Left renal cortex interstitium (tissue), 4 donors: ENCODE measurements around the gene CBFA2T2. TPM values are rescaled to one million over a fixed set of nuclear protein-coding genes. Genes with fewer than 3 reads are reported as not detected.
"Not testable (repeated sequence)": the region's sequence is repeated elsewhere in the genome, so short reads cannot be mapped to it uniquely, and the experiment has no call there.

Experiments
- DNase-seq, 4 donors: peaks; one replicate each; pipeline ENCODE4 v3.0.0-alpha.2; 2013; ENCODE audit warnings: low read depth in 4 of 4, low spot score in 2 of 4, missing footprints in 1 of 4
- polyA plus RNA-seq, 4 donors: library from polyadenylated mRNA; unstranded; fragments of 120-200 nt; gene quantifications; one replicate each; pipeline ENCODE4 v1.2.1, GENCODE V29; 2013; ENCODE audit not compliant: insufficient read length in 4 of 4

Gene CBFA2T2
- polyA plus RNA-seq, 4 donors = 20.6 to 36.3 (median 28.4) TPM

DNA sequence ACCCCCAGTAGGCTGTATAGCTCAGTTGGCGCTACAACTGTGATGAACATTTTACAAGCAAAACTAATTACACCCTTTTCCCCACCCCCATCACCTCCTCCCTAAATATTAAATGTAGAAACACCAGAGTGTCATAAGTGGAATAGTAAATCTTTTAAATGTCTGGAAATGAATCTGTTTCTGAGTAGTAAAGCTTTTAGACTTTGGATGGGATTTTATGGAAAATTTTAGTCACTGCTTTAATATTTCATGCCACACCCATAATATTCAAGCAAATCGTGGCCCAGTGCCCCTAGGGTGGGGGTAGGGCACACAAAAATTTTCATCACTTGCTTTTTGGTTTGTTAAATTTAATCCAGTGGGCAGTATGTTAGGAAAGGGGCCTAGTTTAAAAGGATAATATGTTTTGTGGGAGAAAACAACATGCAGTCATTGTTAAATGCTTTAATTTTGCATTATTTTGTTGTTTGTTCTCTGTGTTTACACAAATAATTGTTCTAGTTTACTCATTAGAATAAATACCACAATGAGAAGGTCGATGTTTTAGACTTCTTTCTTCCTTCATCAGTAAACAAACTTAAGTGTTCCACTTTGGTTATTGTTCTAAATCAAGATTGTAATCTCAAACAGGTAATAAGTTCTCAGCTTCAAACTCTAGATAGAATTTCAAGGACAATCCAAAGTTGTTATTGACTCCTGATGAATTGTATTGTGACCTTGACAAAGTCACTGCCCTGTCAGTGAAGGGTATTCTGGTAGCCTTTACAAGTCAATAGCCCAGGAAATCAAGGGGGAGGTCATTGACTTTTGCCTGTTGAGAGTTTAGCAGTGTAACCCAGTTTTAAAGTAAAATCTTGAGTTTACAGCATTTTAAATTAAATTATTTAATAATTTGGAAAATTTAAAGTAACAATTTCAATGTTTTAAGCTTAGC, 79.2 kb downstream of the CBFA2T2 start:
- DNase-seq = no peak

DNA sequence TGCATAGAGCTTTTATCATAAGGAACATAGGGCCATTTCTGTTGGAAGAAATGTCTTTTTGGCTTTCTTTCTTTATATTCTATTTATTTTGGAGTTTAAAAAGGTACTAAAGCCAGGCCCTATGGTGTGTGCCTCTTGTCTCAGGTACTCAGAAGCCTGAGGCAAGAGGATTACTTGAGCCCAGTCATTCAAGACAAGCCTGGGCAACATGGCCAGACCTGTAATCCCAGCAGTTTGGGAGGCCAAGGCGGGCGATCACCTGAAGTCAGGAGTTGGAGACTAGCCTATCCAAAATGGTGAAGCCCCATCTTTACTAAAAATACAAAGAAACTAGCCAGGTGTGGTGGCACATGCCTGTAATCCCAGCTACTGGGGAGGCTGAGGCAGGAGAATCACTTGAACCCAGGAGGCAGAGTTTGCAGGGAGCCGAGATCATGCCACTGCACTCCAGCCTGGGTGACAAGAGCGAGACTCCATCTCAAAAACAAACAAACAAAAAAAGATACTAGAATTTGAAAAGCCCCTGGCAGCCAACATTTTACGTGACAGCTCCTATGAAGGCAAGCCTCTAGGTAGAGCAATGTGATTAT, 80.0 kb downstream of the CBFA2T2 start:
- no peak for DNase-seq

DNA sequence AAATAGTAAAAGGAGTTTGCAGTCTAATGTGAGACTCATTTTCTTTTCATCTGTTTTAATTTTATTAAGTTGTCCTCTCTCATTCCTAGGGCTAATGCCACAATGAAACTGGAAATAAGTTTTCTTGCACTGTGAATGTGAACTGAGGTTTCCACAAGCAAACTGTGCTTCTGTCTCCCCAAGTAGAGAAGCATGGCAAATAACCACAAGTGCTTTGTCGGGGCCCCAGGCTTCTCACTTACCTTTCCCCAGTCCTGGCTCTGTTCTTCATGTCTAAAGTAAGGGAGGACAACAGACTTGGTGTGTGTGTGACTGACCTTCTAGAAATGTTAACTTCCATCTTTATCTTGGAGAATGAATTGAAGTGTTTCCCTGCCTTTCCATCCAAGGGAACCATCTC, 80.8 kb downstream of the CBFA2T2 start:
- no peak for DNase-seq

DNA sequence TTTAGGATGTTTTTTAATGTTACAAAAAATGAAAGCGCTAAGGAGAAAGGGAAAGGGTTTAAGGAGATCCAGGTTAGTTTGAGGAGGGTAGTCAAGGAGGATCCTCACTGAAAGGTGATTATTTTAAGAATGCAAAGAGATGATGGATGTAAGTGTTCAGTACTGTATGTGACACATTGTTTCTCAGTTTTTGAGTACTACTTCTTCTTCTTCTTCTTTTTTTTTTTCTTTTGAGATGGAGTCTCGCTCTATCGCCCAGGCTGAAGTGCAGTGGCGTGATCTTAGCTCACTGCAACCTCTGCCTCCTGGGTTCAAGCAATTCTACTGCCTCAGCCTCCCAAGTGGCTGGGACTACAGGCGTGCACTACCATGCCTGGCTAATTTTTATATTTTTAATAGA, 83.4 kb downstream of the CBFA2T2 start:
- DNase-seq = not testable (repeated sequence)

DNA sequence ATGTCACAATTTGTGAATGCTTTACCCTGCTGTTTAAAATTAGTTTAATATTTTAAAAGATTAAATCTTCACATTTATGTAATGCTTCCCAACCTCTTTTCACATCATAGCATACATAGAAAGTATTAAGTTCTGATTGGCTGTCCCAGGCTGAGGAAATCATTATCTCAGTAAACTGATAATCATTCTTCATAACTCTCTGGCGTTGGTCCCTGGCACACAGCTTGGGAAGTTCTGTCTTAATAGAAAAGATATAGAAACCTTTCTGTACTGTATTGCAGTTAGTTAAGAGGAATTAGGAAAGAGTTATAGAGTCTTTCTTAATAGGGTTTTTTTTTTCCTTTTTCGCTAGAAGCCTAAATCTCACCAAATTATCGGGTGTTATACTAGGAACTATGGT, 85.4 kb downstream of the CBFA2T2 start:
- DNase-seq = no peak

DNA sequence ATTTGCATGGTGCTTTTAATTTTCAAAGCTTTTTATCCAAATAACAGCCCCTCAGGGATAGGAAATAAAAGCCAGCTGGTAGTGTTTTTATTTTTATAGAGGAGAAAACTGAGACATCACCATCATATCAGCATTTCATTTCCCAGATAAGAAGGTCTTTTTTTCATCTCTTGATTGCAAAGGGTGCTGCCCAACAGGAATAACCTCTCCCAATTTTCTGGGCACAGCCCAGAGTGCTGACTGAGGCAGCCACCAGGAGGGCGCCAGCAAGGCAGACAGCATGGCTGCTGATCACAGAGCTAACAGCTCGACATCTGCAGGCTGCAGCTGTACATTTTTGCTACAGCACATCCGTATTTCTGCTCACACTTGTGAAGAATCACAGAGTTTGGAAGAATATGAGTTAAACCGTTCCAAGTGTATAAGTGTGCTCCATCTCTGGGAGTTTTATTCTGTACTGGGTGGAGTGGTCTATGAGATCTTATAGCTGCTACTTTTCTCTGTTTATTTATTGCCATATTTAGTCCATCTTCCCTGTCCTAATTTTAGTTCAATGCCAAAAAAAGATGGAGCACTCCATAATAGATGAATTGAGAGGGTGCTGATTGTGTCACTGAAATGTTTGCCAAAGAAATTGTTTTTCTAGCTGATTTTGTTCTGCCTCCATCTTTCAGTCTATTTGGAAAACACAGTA, 86.7 kb downstream of the CBFA2T2 start:
- no peak for DNase-seq

DNA sequence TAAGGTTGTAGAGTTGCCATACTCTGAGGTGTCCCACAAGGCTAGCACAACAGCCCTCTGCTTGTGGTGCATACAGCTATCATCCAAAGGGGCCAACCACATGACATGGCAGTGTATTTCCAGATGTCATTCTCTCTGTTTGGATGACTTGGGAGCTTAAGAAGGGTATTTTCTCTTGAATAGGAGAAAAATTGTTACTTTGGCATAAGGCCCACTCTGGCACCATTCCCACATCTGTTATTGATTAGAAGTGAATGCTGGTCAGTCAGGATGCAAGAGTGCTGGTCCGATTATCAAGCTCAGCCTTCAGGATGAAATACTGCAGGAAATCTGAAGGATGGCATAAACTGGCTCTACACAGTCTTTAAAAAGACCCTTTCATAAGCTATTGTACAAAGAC, 88.6 kb downstream of the CBFA2T2 start:
- DNase-seq = no peak

DNA sequence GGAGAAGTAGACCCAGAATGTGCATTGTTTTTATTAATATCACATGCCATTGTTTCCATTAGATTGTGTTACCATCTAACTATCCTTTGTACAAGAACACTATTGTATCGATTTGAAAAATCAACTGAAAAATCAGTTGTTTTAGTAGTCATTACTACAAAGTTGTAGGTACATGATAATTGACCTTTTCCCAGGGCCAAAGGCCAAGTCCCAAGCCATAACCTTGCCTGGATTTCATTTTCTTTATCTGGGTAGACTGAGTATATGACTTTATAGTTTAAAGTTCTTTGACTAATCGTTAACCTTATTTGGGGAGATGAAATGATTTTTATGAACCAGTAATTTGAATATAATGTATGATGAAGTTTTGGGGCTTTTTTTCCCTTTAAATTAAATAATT, 93.2 kb downstream of the CBFA2T2 start:
- DNase-seq = no peak

DNA sequence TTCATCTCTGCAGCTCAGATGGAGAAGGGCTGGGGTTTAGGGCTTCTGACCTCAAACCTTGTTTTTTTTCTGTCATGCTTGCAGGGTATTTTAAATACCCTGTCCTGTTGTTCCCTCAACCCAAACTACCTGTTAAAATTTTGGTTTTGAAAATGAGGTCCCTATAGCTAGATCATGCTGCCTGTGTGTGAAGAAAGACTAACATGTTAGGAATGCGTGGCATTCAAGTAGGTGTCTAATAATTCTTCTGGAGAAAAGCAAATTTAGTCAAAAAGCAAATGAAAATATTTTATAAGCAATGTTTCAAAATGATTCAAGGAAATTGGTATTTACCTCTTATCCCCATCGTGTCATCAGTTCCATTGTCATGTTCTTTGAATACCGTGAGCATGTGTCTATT, 95.1 kb downstream of the CBFA2T2 start:
- DNase-seq = no peak

DNA sequence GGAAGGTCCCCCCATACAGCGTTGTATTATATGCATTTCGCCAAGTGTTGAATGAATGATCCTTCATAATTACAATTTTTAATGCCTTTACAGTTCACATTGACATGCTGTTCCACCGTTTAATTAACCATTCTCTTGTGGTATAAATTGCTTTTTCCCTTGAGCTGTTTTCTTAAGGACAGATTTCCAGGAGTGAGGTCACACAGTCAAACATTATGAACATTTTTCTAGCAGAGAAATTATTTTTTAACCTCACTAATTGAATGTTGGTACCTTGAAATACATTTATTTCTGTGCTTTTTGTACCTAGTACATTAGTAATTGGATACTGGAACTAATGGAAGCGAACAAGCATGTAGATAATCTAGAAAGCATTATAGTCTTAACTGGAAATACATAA, 95.5 kb downstream of the CBFA2T2 start:
- no peak for DNase-seq

DNA sequence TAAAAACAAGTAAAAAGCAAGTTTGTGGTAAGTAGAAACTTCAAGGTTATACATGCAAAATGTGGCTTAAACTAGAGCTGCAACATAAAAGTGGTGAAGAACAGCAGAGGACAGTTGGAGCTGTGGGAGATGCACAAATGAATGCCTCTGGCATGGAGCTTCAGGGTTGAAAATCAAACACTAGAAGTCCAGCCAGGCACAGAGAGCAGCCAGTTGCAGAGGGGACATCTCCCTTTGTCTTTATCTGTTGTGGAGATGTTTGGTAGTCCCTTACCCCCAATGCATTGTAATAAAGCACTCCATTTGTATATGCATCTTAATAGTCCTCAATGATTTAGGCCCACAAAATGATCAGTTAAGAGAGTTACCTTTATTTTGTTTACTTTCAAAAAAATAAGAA, 99.2 kb downstream of the CBFA2T2 start:
- no peak for DNase-seq

DNA sequence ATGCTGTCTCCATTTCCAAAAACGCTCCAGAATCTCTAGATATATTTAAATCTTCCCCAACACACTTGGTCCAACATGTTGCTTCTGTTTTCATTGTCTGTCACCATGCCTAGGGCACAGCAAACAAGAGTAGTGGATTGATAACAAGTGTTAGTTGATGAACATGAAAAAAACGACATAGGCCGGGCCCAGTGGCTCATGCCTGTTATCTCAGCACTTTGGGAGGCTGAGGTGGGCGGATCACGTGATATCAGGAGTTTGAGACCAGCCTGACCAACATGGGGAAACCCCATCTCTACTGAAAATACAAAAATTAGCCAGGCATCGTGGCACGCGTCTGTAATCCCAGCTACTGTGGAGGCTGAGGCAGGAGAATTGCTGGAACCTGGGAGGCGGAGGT, 102.0 kb downstream of the CBFA2T2 start:
- DNase-seq = not testable (repeated sequence)

DNA sequence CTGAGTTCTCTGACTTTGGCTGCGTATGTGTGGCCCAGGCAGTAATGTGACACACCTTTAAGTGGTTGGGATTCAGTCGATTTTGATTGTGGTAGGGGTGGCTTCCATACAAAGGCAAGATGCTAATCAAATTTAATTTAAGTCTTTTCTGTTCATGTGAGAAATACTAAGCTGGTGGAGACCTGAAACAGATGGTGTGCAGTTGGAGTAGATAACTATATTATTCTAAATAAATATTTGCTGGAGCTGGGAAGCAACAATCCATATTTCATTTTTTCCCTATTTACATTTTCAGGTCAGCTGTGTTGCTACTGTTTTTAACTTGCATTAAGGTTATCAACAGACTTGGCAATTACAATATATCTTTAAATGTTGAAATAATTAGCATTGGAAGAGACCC, 104.8 kb downstream of the CBFA2T2 start:
- DNase-seq = no peak

DNA sequence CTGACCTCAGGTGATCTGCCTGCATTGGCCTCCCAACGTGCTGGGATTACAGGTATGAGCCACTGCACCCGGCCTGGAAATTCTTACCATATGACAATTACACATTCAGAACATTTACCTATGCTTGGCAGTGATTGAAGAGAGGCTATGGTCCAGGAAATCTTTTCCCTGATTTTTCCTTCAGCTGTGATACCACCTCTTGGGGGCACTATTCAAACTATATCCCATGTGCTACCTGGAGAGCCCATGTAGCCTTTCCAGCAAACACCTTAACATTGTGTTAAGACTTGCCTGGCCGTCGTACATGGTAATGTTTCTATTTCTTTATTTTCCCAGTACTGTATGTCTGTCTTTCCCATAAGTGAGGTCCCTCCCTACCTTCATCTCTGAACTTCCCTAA, 110.5 kb downstream of the CBFA2T2 start:
- DNase-seq = no peak

DNA sequence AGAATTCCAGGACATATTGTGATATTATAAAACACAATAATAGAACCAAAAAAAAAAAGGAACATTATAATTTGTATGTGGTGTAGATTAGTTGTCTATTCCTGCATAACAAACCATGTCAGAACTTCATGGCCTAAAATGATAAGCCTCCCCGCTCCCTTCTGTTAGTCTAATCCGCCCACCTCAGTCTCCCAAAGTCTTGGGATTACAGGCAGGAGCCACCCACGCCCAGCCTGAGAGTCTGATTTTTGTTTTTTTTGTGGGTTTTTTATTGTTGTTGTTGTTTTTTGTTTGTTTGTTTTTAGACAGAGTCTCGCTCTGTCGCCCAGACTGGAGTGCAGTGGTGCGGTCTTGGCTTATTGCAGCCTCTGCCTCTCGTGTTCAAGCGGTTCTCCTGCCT, 111.1 kb downstream of the CBFA2T2 start:
- no peak for DNase-seq

DNA sequence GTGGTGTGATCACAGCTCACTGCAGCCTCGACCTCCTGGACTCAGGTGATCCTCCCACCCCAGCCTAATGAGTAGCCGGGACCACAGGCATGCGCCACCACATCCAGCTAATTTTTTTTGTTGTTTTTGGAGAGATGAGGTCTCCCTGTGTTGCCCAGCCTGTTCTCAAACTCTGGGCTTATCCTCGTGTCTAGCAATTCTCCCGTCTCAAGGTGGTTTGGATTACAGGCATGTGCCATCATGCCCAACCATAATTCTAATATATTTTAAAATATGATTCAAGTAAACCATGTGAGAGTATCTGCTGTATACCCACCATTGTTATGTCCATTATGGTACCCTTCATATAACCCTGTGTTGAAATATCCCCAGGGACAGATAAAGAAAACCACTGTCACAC, 112.0 kb downstream of the CBFA2T2 start:
- no peak for DNase-seq

DNA sequence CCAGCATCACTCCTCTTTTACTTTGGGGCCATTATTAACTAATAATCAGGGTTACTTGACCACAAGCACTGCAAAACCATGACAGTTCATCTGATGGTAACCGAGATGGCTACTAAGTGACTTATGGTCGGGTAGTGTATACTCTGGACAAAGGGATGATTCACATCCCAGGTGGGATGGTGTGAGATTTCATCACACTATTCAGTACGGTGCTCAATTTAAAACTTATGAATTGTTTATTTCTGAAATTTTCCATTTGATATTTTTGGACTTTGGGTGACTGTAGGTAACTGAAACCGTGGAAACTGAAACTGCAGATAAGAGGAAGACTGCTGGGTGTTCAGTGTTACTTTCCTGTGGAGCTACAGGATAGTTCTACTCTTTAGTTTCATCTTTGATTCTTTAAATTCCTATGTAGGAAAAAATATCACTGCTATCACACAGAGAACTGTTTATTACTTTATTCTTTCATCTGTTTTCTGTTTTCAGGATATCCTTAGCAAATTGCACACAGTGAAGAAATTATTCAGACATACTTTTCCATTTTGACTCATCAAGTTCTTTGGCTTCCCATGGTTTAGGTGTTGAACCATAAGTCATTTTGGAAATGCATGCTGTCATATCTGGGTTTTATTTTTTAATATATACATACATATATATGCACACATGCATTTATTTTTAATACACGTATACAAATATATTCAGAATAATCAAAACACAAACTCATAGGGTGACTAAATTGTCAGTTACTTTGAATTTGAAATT, 113.1 kb downstream of the CBFA2T2 start:
- no peak for DNase-seq

DNA sequence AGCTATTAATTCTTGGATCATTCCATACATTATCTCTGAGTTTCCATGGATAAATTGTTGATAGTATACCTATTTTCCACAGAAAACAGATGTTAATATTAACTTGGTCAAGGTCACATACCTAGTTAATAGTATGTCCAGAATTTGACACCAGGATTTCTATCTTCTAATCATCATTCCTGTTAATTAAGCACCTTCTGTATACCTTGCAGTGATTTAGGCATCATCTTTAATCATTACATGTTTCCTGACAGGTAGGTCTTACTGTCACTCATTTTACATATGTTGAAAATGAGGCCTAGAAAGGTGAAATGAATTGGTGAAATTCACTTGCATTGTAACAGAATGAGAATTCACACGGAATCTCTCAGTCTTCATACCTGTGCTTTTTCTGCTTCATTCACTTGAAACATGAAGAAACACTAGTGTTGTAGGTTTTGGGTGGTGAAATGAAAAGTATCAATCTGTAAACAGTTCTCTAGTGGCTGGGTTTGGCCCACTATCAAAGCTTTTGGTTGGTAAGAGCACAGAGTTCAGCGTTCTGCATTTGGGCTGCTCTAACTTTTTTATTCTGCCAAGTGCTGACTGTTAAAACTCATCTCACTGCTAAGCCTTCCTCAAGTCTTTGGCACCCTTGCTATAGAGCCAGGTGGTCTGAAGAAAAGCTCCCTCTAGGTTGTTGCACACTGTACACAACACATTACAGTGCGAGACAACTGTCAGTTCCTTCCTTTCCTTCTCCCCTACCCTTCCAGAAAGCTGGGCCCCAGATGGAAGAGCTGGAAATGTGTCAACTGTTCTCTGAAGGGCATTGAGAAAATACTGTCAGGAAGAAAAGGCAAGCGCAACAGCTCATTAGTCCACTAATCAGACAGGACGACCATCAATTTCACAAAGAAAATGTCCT, 114.4 kb downstream of the CBFA2T2 start:
- DNase-seq = no peak

DNA sequence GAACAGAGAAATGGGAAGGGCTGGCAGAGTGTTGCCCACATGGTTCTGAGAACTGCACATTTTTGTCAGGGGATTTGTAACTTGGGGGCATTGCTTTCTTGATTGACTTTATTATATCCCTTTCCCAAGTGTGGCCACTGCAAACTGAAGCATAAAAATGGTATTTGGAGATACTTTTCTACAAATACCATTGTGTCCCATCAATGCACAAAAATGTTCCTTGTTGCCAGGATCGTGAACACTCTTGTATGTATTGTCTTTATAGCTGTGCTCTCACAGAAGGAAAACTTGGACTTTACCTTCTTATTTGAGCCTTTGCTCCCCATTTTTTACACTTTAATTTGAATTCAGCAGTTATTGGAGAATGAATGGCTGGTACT, 115.1 kb downstream of the CBFA2T2 start:
- DNase-seq = no peak
